Non-pigmented ciliary epithelial cell (primary cell): Measurements from ENCODE around the gene SLC39A10.
"Not testable (repeated sequence)": the region's sequence is repeated elsewhere in the genome, so short reads cannot be mapped to it uniquely, and the experiment has no call there.

Experiments
- DNase-seq: peaks from one replicate; pipeline ENCODE4 v3.0.0-alpha.2; 2010; ENCODE audit warnings: low read depth

Gene SLC39A10

GRCh38 chr2:195645413-195645812 lies 11.6 kb upstream of the SLC39A10 start:
- DNase-seq = no peak

- no peak for DNase-seq
These were observed 10.6 kb upstream of the SLC39A10 start for GRCh38 chr2:195646424-195646823.

DNA sequence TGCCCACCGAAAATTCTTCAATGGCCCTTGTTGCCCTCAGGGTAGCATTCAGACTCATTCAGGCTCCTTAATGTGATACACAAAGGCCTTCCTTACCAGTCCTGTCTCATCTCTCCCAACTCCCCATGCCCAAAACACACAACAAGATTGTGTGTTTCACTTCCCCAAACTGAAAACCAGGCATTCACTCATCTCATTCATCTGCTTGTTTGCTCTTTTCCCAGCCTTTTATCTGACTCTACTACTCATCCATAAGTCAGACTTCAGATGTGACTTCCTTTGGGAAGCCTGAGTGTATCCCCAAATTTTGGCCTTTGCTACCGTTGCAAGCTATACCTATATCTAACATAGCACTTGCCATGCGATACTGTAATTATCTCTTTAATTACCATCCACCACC lies 9.7 kb upstream of the SLC39A10 start:
- DNase-seq = no peak

DNA sequence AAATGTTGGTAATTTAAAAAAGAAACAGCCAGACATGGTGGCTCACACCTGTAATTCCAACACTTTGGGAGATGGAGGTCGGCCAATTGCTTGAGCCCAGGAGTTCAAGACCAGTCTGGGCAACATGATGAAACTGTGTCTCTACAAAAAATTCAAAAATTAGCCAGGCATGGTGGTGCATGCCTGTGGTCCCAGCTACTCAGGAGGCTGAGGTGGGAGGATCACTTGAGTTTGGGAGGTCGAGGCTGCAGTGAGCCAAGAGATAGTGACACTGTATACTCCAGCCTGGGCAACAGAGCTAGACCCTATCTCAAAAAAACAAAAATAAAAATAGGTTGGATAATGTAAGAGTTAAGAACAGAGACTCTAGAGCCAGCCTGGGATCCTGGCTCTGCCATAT lies 8.7 kb upstream of the SLC39A10 start:
- not testable (repeated sequence) for DNase-seq

GRCh38 chr2:195648787-195649186 lies 8.2 kb upstream of the SLC39A10 start:
- DNase-seq = no peak

- DNase-seq = no peak
These were observed 7.3 kb upstream of the SLC39A10 start for GRCh38 chr2:195649629-195650190.

DNA sequence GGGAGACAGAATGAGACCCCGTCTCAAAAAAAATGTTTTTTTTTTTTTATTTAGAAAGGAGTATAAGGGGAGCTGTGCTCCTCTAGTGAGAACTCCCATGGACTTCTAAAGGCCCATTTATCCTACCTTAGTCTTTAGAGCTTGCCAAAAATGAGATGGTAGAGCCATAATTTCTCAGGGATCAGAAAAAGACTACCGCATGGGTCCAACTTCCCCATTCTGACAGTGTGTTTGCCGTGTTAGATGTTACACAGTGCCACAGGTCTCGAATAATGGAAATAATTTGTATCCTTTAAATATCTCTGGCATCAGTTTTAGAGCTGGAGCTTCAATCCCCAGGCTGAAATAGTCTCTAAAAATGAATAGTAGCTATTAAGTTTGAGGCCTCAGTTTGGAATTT lies 6.0 kb upstream of the SLC39A10 start:
- no peak for DNase-seq

GRCh38 chr2:195652911-195653310 lies 4.1 kb upstream of the SLC39A10 start:
- DNase-seq = no peak

GRCh38 chr2:195656161-195656858 lies 716 bp upstream of the SLC39A10 start:
- DNase-seq = no peak

DNA sequence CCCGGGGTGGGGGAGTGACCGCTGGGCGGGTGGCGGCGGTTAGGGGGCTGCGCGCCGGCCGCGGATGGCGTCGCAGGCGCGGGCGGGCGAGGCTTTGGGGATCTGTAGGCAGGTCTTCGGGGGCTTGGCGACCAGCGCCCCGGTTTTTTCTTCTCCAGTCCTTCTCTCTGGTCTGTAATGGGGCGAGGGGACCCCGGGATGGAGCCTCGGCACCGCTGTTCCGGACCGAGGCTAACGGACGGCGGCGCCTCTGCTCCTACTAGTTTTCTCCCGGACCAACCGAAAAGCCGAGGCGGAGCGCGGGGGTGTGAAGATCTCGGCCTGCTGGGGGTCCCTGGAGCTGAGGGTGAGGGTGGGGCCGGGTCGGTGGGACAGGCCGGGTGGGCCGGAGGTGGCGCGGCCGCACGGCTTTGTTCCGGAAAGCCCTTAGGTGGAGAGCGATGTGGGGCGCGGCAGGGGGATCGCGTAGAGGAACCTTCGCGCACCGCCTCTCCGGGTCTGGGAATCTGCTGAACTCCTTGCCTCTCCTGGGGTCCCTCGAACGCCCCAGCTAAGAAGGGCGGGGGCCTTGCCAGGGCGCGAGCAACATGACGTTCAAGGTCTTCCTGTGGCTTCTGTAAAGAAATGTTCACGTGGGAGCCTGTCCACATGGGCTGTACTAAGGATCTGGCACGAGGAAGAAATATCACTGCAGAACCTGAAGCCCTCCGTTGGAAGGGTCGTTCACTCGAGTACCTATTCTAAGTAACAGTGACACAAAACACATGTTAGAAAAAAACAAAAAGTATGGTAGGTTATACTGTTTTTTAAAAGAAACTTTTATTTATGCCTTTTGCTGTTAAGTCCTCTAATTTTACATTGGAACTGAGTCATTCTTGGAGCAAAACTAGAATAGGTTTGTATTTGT lies 861 bp downstream of the SLC39A10 start:
- no peak for DNase-seq

DNA sequence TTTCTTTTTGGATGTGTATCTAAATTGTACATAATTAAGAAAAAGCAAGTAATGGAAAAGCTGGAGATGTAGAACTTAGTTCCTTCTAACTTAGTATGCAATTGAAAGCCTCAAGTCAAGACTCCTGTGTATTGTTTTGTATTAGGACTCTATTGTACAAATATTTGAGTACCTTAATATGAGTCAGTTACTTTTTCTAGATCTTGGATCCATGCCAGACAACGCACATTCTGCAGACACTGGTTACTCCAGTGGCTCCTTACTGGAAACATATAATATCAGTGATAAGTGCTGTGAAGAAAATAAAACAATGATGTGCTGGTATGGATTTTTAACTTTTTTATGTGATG lies 1.5 kb downstream of the SLC39A10 start:
- DNase-seq = peak; percentile 81

- DNase-seq = no peak
These were observed 2.1 kb downstream of the SLC39A10 start for GRCh38 chr2:195659114-195659513.

- DNase-seq = no peak
These were observed 3.2 kb downstream of the SLC39A10 start for GRCh38 chr2:195659982-195660890.

DNA sequence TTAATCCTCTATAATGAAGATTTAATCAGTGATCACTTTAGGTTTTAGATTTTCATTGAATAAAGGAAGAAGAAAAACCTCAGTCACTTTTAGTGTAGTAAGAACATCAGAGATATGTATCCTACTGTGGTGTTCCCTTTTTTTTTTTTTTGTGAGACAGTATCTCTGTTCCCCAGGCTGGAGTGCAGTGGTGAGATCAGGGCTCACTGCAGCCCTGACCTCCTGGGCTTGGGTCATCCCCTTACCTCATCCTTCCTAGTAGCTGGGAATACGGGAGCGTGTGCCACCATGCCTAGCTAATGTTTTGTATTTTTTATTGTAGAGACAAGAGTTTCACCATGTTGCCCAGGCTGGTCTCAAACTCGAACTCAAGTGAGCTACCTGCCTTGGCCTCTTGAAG lies 5.1 kb downstream of the SLC39A10 start:
- no peak for DNase-seq

- DNase-seq = no peak
These were observed 6.0 kb downstream of the SLC39A10 start for GRCh38 chr2:195663007-195663406.

DNA sequence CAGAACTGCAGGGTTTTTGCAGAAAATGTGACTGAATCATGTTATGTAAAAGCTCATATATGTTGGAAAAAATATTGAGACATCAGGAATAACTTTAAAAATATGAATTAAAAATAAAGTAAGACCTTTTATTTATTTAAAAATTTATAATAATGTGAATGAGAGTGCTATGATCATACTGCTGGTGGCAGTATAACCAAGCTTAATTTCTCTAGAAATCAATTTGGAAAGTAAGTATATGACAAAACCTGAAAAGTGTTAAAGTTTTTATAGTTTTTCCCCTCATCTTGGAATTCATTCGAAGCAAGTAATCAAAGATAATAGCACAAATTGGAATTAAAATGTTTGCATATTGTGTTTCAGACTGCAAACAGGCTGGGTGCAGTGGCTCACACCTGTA lies 7.5 kb downstream of the SLC39A10 start:
- DNase-seq = no peak

- DNase-seq = not testable (repeated sequence)
These were observed 8.1 kb downstream of the SLC39A10 start for GRCh38 chr2:195665153-195665552.

DNA sequence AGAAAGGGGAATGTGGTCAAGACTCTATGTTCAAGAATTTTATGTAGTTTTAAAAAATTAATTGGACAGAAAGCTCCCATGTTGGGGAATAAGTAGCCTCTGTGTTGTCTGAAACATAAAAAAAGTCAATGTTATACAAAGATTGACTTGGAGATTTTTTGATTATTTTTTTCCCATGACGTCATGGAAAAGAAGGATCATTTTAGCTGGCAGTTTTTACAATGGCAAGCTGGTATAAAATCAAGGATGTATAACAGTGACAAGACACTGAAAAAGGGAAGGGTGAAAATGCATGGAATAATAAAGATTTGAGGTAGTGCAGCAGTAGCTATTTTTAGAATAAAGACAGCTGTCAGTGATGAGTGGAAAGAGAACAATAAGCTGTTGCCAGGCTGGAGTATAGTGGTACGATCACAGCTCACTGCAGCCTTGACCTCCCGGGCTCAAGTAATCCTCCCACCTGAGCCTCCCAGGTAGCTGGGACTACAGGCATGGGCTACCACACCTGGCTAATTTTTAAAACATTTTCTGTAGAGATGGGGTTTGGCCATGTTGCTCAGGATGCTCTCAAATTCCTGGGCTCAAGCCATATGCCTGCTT lies 9.2 kb downstream of the SLC39A10 start:
- DNase-seq = no peak

DNA sequence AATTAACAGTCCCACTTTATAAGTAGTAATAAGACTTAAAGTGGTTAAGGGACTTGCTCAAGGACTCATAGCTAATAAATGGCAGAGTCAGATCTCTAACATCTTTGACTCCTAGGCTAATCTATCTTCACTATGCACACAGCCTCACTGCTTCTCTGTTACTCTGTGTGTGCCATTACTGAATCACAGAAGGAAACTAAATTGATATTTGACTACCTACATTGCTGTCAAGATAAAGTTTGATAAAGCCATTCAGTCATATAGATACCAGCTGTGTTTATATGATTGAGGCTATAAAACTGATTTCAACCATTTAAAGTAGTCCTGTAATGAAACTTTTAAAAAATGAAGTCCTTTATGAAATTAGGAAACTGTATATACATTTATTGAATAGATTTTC lies 10.9 kb downstream of the SLC39A10 start:
- no peak for DNase-seq

DNA sequence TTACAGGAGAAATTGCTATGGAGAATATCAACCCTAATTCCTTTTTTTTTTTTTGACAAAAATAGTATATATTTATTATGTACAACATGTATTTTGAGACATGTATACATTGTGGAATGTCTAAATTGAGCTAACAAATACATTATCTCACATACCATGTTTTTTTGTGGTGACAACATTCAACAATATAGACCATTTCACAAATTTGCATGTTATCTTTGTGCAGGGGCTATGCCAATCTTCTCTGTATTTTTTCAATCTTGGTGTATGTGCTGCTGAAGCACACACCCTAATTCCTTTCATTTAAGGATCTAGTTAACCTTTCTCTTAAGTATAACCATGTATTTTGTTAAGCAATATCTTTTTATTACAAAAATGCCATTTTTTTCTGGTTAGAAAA lies 13.2 kb downstream of the SLC39A10 start:
- DNase-seq = no peak

- DNase-seq = no peak
These were observed 14.5 kb downstream of the SLC39A10 start for GRCh38 chr2:195671563-195671962.

DNA sequence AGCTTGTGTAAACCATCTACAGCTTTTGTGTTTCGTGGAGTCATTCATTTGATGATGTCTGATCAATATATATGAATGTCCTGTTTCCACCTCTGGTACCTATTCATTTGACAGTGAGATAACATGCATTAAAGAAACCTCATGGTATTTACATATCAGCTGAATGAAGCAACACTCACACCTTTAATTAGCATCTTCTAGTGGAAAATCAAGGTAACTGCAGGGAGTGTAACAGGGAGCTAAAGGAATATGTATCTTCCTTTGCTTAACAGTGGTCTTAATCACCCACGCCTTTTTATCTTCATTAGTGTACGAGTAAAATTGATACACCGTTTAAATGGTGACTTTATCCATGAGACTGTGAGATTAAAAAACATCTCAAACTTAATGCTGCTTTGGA lies 15.6 kb downstream of the SLC39A10 start:
- no peak for DNase-seq
